B cell (primary cell): Measurements from ENCODE around the gene PDZD11. TPM values are rescaled to one million over a fixed set of nuclear protein-coding genes. Genes with fewer than 3 reads are reported as not detected.

ENCODE experiments used
- ATAC-seq: fragments of 200-7000 bp; cut with Tn5 transposase; one replicate; pipeline ENCODE4 v1.10.0; 2021; ENCODE audit warnings: low read depth, mild to moderate bottlenecking, moderate number of reproducible peaks, moderate library complexity
- CTCF ChIA-PET: fragments of 350-600 bp; sonication (Branson Sonifier 250); formaldehyde crosslinking; loops from one replicate; lab custom pipeline; 2021; ENCODE audit warnings: antibody characterized with exemption, inconsistent platforms; lab: Charles Lee
- POLR2A ChIA-PET: fragments of 350-600 bp; sonication (Branson Sonifier 250); formaldehyde crosslinking; loops from one replicate; lab custom pipeline; 2021; ENCODE audit warnings: antibody characterized with exemption; lab: Charles Lee
- DNase-seq: peaks from one replicate; pipeline ENCODE4 v3.0.0; 2013
- H2AFZ ChIP-seq: 2 replicates; pipeline ENCODE4 v1.6.1; 2012; ENCODE audit warnings: mild to moderate bottlenecking, low read depth, low read length; ENCODE audit not compliant: insufficient read depth, poor library complexity, severe bottlenecking
- H3K27ac ChIP-seq, 2 donors: 1 replicate in 1 of 2; 2 replicates in 1 of 2; pipeline ENCODE4 v1.5.1; 2012 to 2013; ENCODE audit warnings: low read length in 2 of 2, mild to moderate bottlenecking in 2 of 2, moderate library complexity in 1 of 2
- H3K27me3 ChIP-seq, 4 experiments: fragments of 200-600 bp in 1 of 4; sonication (generic) in 1 of 4; replicated peaks in 1 of 4; 1 replicate in 2 of 4; 2 replicates in 2 of 4; pipeline versions ENCODE4 v1.6.1 to v1.7.0; 2013 to 2016; ENCODE audit warnings: low read length in 3 of 4, mild to moderate bottlenecking in 2 of 4, mixed read lengths in 1 of 4, moderate library complexity in 1 of 4; ENCODE audit not compliant: insufficient read depth in 4 of 4, control insufficient read depth in 3 of 4; ENCODE audit errors: control extremely low read depth in 1 of 4
- H3K36me3 ChIP-seq, 2 experiments: replicated peaks in 1 of 2; 1 replicate in 1 of 2; 2 replicates in 1 of 2; pipeline versions ENCODE4 v1.6.1 to v1.7.1; 2013; ENCODE audit warnings: low read length in 1 of 2; ENCODE audit not compliant: insufficient read depth in 2 of 2, control insufficient read depth in 1 of 2; ENCODE audit errors: control extremely low read depth in 1 of 2, extremely low read depth in 1 of 2
- H3K4me1 ChIP-seq, 2 donors: fragments of 200-600 bp in 1 of 2; sonication (generic) in 1 of 2; 1 replicate in 1 of 2; 2 replicates in 1 of 2; pipeline versions ENCODE4 v1.5.1 to v1.6.1; 2013 to 2017; ENCODE audit warnings: low read length in 2 of 2; ENCODE audit not compliant: control insufficient read depth in 2 of 2, insufficient read depth in 2 of 2
- H3K4me2 ChIP-seq: replicated peaks from 2 replicates; pipeline ENCODE3; 2012; ENCODE audit warnings: mild to moderate bottlenecking, low read depth, low read length; ENCODE audit not compliant: poor library complexity, severe bottlenecking
- H3K4me3 ChIP-seq, 5 experiments: fragments of 200-600 bp in 1 of 5; sonication (generic) in 1 of 5; 1 replicate in 3 of 5; 2 replicates in 2 of 5; pipeline versions ENCODE4 v1.5.1 to v1.7.0; 2011 to 2016; ENCODE audit warnings: low read length in 4 of 5, mild to moderate bottlenecking in 4 of 5, low read depth in 2 of 5, control low read depth in 1 of 5, moderate library complexity in 1 of 5; ENCODE audit not compliant: insufficient read depth in 1 of 5; ENCODE audit errors: control extremely low read depth in 1 of 5, extremely low read depth in 1 of 5
- H3K79me2 ChIP-seq: fragments of 200-600 bp; sonication (generic); one replicate; pipeline ENCODE4 v1.6.0; 2016; ENCODE audit warnings: low read length; ENCODE audit not compliant: control insufficient read depth, insufficient read depth
- H3K9ac ChIP-seq: fragments of 200-600 bp; sonication (generic); 2 replicates; pipeline ENCODE4 v1.6.1; 2017; ENCODE audit warnings: mild to moderate bottlenecking, low read length, moderate library complexity
- H3K9me3 ChIP-seq, 3 donors: one replicate each; pipeline versions ENCODE4 v1.6.1 to v1.7.1; 2013; ENCODE audit warnings: low read length in 2 of 3; ENCODE audit not compliant: control insufficient read depth in 2 of 3, insufficient read depth in 1 of 3; ENCODE audit errors: control extremely low read depth in 1 of 3
- H4K20me1 ChIP-seq: 2 replicates; pipeline ENCODE4 v1.6.0; 2012; ENCODE audit warnings: mild to moderate bottlenecking, low read length; ENCODE audit not compliant: insufficient read depth, control insufficient read depth, poor library complexity, severe bottlenecking
- H3K27ac Mint-ChIP-seq: one replicate; pipeline ENCODE4 v1.8.0; 2021; ENCODE audit warnings: mixed read lengths
- H3K27me3 Mint-ChIP-seq: one replicate; pipeline ENCODE4 v1.8.0; 2021; ENCODE audit warnings: mixed read lengths
- H3K4me1 Mint-ChIP-seq: one replicate; pipeline ENCODE4 v1.8.0; 2021; ENCODE audit warnings: mixed read lengths
- H3K4me3 Mint-ChIP-seq: one replicate; pipeline ENCODE4 v1.8.0; 2021; ENCODE audit warnings: mixed read lengths
- H3K9me3 Mint-ChIP-seq: one replicate; pipeline ENCODE4 v1.8.0; 2022; ENCODE audit warnings: mixed read lengths; ENCODE audit not compliant: insufficient read depth
- EZH2 ChIP-seq: IDR thresholded peaks from 2 replicates; pipeline ENCODE4 v1.6.1; 2012; ENCODE audit warnings: borderline replicate concordance, low read depth, mild to moderate bottlenecking, moderate library complexity, low read length; ENCODE audit not compliant: insufficient read depth, poor library complexity, severe bottlenecking
- WGBS: methylation state at CpG from one replicate; pipeline ENCODE4 v1.1.5; 2013; ENCODE audit warnings: missing lambda C conversion rate; ENCODE audit not compliant: insufficient coverage; 5-methylcytosine and 5-hydroxymethylcytosine counted together
- intact Hi-C: fragments of 100-400 bp; cut with micrococcal nuclease; formaldehyde crosslinking; loops from one replicate; pipeline ENCODE4 v1.10.0; 2022
- polyA plus RNA-seq: library from polyadenylated mRNA; depleted of rRNA; stranded (reverse); fragments of >200 nt; gene quantifications from 2 replicates; pipeline ENCODE4 v1.2.3, GENCODE V29; 2012
- total RNA-seq, 2 donors: library from RNA; stranded (reverse); fragments of 120-200 nt in 1 of 2; gene quantifications; 1 replicate in 1 of 2; 2 replicates in 1 of 2; pipeline versions ENCODE4 v1.2.3 to v1.2.4, GENCODE V29; 2013 to 2022
- TF ChIP-seq, protein P1 (sequence below): fragments of 200-600 bp; IDR thresholded peaks from one replicate; pipeline ENCODE4 v1.8.0; 2022; ENCODE audit warnings: antibody characterized with exemption, mild to moderate bottlenecking

The PDZD11 gene
- total and polyA plus RNA-seq, 2 donors (not counting 1 experiment from before 2014, with no cell fraction given), result 13.8 to 16.3 TPM

DNA sequence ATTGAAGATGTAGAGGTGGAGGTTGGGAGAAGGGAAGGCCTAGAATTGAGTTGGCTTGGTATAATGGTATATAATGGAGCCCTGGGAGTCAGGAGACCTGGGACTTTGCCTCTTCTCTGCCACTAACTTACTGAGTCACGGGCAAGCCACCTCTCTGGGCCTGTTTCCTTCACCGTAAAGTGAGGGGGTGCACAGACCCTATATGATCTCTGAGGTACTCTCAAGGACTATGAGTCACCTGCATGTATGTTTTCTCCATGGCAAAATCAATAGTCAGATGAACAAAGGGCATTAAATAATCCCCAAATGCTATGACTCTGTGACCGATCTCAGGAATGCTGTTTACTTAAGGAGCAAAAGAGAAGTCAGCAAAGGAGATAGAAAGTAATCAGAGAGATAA lies 34.8 kb downstream of the PDZD11 start:
- H3K27ac ChIP-seq, result no peak overlapping the region
- Mint-ChIP-seq H3K27me3 (no peaks in the 10 kb centered on the region), H3K4me1 (no peaks in the 10 kb centered on the region), H3K9me3 (no peaks in the 10 kb centered on the region), H3K4me3 (no peak overlapping the region), H3K27ac (no peak overlapping the region)
- H3K9me3 ChIP-seq, result no peaks in the 10 kb centered on the region
- no peaks in the 10 kb centered on the region for H3K27me3 ChIP-seq
- DNase-seq, result no peak
- no peaks in the 10 kb centered on the region for H3K4me1 ChIP-seq
- no CpG with 5 or more reads among the region's 3 CpGs for WGBS
- no peak overlapping the region for H3K9ac ChIP-seq
- no peak for TF ChIP-seq EZH2
- TF ChIP-seq, protein P1, sequence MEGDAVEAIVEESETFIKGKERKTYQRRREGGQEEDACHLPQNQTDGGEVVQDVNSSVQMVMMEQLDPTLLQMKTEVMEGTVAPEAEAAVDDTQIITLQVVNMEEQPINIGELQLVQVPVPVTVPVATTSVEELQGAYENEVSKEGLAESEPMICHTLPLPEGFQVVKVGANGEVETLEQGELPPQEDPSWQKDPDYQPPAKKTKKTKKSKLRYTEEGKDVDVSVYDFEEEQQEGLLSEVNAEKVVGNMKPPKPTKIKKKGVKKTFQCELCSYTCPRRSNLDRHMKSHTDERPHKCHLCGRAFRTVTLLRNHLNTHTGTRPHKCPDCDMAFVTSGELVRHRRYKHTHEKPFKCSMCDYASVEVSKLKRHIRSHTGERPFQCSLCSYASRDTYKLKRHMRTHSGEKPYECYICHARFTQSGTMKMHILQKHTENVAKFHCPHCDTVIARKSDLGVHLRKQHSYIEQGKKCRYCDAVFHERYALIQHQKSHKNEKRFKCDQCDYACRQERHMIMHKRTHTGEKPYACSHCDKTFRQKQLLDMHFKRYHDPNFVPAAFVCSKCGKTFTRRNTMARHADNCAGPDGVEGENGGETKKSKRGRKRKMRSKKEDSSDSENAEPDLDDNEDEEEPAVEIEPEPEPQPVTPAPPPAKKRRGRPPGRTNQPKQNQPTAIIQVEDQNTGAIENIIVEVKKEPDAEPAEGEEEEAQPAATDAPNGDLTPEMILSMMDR, result no peak
- H3K4me3 ChIP-seq, result no peak overlapping the region
- no peak overlapping the region for H3K4me2 ChIP-seq
- no peaks in the 10 kb centered on the region for H3K79me2 ChIP-seq
- intact Hi-C loops, result no loop called here
- H4K20me1 ChIP-seq, result no peaks in the 10 kb centered on the region
- ATAC-seq, result no peak
- ChIA-PET POLR2A (no interaction called here), CTCF (no interaction called here)
- no peaks in the 10 kb centered on the region for H3K36me3 ChIP-seq
- H2AFZ ChIP-seq, result no peak overlapping the region

DNA sequence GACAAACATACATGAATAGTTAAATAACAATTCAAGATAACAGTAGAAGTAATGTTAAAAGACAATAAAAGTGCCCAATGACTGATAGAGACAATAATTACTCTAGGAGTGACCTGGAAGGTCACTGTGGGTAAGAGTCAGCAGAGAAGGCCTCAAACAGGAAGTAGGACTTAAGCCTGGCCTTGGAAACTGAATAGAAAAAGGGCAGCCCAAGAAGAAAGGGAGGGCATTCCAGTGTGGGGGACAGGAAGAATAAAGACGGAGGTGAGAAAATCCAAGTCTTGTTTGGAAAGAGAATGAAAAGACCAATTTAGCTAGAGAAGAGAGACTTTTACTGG lies 35.7 kb downstream of the PDZD11 start:
- WGBS, result no CpG with 5 or more reads among the region's 1 CpG
- no peak overlapping the region for H3K27ac Mint-ChIP-seq

More for the DNA sequence above, 35.7 kb downstream of the PDZD11 start:
- Histone ChIP-seq H2AFZ (no peak overlapping the region), H3K36me3 (no peaks in the 10 kb centered on the region), H3K4me1 (no peaks in the 10 kb centered on the region), H3K27me3 (no peaks in the 10 kb centered on the region), H3K4me3 (no peak overlapping the region), H3K9ac (no peak overlapping the region), H4K20me1 (no peaks in the 10 kb centered on the region), H3K4me2 (no peak overlapping the region), H3K9me3 (no peaks in the 10 kb centered on the region), H3K79me2 (no peaks in the 10 kb centered on the region), H3K27ac (no peak overlapping the region)
- POLR2A ChIA-PET, result no interaction called here
- ATAC-seq (no peak), DNase-seq (no peak)
- Mint-ChIP-seq H3K4me3 (no peak overlapping the region), H3K9me3 (no peaks in the 10 kb centered on the region), H3K4me1 (no peaks in the 10 kb centered on the region), H3K27me3 (no peaks in the 10 kb centered on the region)
- intact Hi-C loops, result no loop called here
- CTCF ChIA-PET, result no interaction called here
- TF ChIP-seq EZH2, result no peak
- TF ChIP-seq, protein P1, result no peak
